Endometrial microvascular endothelial cells (primary cell): Measurements from ENCODE around the gene EYA2. TPM values are rescaled to one million over a fixed set of nuclear protein-coding genes. Genes with fewer than 3 reads are reported as not detected.

Source experiments
- in situ Hi-C: cut with HindIII; loops from 2 replicates; pipeline ENCODE4 v1.10.0; 2017; ENCODE audit warnings: low sequenced_read_pairs, low pct_unique_long_range_greater_than_20kb; ENCODE audit errors: inconsistent ontology term
- total RNA-seq: library from RNA; depleted of rRNA; stranded (reverse); fragments of >200 nt; gene quantifications from one replicate; pipeline ENCODE4 v1.2.3, GENCODE V29; 2015; ENCODE audit errors: inconsistent ontology term

Gene EYA2
- total RNA-seq, 1 donor from 2014 or later: not detected

DNA sequence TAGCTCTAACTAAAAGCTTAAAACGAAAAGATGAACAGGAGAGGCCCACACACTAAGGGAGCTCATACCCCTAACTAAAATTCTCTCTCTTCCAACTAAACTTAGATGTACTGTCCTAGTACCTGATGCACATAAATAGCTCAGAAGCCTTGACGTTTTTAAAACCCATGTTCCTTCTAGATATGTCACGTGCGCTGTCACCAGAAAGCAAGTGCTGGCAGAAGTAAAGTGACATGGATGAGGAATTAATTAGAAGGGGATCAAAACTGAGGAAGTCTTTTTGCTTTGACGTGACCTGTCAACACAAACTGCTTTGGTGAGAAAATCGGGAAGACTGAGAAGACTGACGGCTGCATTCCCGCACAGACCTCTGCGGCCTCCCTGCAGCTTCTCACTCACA lies 319.3 kb downstream of the EYA2 start:
- in situ Hi-C loops: no loop called here

DNA sequence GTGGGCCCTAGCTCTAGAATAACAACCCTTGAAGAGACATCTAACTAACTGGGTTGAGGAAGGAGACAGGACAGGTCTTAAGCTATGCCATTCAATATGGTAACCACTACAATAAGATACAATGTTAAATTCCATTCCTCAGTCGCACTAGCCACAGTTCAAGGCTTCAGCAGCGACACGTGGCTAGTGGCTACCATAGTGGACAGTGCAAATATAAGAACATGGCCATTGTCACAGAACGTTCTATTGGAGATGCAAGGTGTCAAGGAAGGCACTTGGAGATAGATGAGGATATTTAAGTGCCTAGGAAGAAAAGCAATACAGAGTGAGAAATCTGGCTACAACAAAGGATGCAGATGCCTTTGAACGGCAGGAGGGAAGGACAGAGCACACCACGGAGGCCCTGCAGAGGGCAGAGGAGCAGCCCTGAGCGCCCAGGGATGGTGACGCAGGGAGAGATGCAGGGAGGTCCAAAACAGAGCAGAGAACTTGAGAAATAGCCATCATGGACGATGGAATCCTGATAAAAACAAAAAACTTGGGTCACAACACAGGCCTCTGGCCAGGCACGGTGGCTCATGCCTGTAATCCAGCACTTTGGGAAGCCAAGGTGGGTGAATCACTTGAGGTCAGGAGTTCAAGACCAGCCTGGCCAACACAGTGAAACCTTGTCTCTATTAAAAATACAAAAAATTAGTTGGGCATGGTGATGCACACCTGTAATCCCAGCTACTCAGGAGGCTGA lies 321.2 kb downstream of the EYA2 start:
- in situ Hi-C loops: no loop called here

DNA sequence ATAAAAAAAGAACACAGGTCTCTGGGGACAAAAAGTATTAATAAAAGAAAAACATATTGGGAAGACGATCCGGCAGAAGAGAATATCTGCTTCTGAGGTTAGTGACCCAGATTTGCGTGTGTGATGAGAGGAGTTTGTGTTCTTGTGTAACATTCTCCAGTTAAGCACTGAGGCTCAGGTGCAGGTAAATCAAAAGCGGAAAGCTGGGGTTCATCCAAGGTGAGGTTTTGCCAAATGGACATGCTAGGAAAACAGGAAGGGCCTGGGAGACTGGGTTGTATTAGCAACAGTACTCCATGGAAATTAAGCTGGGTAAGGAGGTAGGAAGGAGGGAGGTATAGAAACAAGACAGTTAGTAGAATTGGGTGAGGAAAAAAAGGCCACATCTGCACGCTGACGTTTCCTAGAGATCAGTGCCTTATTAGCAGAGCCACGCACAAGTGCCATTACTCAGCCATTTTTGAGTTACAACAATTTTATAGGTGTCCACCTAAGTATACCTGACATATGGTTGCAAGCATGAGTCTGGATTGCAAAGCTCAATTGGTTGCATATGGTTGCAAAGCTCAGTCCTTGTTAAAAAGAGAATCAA lies 322.3 kb downstream of the EYA2 start:
- in situ Hi-C loops: no loop called here

DNA sequence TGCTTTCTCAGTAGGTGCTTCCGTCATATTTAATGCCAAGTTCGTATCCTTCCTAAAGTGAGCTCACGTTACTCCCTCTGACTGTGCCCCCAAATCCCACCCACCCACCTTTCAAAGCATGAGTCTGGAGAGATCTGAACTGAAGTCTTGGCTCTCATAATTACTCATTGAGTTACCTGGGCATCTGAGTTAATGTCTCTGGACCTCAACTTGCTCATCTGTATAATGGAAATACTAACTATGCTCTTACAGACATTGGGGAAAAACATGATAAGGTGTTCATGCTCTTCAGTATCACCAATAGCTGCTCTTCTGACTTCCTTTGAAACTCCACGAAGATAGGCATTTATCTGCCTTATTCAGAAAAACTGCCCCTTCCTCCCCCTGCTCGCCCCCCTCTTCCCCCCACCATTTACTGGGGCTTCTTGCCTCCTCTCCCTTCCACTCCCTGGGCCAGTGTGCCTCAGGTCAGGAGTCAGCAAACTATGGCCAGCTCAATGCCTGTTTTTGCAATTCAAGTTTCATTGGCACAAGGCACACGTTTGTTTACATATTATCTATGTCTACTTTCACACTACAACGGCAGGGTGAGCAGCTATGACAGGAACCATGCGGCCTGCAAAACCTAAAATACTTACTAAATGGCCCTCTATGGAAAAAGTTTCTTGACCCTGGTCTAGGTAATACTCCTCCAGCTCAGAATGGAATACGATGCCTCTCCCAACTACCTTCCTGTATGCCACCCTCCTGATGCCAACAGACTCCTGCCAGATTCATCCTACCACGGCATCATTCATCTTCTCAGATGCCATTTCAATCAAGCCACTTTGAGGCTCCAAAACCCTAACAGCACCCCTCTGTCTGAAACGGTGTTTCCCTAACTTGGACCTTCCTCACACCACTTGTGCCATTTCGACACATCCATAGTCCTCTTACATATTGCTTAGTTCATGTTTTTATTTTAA lies 323.1 kb downstream of the EYA2 start:
- in situ Hi-C loops: no loop called here

DNA sequence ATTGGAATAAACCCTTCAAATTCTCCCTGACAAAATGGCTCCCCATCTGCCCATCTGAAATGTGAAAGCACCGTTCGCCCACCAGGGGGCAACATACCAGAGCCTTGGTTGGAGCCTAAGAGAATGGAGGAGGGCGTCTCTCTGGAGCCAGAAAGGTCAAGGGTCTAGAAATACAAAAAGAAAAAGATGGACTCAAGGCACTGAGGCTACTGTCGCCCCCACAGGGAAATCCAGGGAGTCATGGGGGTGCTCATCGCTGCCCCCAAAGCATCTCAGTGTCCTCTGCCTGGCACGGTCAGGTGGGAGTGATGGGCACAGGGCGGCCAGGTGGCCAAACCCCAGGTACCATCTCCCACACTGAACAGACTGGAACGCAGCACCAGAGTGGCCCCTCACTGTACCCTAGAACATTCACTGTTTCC lies 325.5 kb downstream of the EYA2 start:
- in situ Hi-C loops: no loop called here

DNA sequence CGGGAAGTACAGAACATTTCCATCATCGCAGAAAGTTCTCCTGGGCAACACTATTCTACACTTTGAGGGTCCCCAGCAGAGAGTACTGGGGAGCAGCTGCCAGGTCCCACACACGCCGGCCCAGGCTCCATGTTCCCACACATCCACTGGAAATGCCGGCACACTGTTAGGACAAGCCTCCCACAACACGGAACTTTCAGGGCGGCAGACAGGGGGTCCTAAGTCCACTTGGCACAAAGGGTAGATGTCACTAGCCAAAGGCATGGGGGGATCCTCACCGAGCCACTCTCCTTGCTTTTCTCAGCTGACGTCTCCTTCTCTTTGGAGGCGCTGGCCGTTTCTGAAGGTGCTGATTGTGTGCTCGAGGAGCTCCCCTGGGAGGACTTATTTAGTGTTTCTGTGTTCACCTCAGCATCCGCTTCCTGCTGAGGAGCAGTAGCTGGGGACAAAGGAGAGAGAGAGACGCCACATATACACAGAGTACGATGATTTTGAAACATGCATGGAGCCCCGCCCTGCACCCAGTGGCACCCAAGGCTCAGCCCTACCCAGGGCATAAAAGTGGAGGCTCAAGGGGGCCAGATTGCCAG lies 326.5 kb downstream of the EYA2 start:
- in situ Hi-C loops: no loop called here

DNA sequence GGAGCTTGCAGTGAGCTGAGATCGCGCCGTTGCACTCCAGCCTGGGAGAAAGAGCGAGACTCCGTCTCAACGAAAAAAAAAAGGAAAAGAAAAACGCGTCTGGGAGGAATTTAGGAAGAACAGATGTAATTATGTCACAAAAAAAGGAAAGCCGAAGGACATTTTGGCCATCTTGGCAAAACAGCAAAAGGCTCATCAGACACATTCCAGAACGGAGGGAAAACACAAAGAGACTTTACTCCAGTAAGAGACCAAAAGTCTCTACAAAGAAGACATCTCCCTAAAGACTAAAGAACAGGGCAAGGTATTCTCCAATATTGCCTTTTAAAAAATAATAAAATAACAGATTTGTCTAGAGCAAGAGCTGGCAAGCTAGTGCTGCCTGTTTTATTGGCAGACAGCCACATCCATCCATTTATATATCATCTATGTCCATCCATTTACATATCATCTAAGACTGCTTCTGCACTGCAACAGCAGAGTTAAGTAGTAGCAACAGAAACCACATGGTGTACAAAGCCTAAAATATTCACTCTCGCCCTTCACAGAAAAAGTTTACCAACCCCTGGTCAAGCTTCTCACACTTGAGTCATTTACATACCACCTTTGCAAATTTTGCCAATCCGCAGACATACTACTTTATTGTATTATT lies 328.0 kb downstream of the EYA2 start:
- in situ Hi-C loops: no loop called here

DNA sequence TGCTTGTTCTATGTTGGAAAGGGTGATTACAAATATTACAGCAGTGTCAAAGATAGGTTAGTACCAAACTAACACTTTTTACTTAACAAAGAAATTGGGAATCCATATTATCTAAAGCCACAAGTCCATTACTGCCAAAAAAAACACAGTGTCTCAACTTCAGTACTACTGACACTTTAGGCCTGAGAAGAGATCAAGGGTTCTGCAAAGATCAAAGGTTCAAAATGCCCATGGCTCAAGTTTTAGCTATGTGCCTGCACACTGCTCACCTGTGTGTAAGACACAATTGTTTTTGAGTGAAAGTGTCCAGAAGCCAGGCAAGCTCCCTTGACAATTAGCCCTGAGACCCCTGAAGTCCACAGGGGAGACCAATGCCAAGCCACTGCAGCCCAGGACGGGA lies 329.3 kb downstream of the EYA2 start:
- in situ Hi-C loops: no loop called here

DNA sequence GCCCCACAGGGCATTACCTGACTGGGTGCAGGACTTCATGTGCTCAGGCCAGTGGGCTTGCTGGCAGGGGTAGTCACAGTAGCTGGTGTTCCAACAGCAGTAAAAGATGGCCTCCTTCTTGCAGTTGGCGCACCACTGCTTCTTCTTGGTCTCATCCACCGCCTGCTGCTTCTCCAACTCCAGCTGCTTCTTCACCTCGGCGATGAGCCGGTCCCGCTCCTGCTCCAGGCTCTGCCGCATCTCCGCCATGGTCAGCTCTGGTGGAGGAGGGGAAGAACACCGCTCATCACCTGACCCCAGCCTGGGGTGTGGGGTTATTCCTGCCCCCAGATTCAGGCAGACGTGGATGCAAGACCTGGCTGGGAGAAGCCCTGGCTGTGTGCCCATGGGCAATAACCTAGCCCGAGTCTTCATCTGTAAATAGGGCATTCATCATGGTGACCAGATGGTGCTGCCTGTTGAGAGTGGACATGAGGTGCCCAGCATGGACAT lies 329.7 kb downstream of the EYA2 start:
- in situ Hi-C loops: no loop called here

DNA sequence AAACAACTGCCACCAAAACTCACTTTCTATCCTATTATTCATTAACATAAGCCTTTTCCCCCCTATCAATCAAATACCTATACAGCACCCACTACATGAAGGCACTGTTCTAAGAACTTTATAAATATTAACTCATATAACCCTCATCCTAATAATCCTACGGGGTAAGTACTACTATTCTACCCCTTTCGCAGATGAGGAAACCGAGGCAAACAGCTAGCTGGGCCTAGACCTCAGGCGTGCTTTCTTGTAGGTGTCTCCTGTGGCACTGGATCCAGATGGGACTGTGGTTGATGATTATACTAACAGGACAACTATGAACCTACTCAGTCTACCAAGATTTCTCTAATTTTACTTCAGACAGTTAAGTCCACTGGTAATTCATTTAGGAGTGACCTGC lies 330.2 kb downstream of the EYA2 start:
- in situ Hi-C loops: no loop called here

DNA sequence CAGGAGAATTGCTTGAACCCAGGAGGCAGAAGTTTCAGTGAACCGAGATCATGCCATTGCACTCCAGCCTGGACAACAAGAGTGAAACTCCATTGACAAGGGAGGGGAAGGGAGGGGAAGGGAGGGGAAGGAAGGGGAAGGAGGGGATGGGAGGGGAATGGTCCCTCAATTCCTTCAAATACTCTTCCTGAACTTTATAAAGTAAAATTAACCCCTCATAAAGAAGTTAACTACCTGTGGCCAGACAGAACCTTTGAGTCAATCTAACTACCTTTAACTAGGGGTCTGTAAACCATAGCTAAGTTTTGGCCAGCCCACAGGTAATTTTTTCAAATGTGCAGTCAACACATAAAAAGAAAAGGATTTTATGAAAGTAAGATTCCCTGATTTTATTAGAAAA lies 330.8 kb downstream of the EYA2 start:
- in situ Hi-C loops: no loop called here

DNA sequence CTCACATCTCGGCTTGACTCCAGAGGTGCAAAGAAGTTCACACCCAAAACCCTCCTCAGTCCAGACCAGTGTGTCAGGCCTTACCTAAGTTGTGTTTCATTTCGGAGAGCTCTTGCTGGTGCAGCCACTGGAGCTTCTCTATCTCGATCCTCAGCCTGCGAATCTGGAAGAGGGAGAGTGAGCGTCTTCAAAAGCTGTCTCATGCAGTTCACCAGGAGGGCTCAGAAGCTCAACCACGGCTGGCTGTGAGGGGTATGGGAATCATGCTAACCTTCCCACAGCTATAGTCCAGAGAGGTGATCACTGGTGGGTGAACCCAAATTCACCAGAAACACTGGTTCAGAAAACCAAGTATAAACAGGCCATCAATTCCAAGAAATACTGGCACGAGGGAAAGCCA lies 332.5 kb downstream of the EYA2 start:
- in situ Hi-C loops: no loop called here

DNA sequence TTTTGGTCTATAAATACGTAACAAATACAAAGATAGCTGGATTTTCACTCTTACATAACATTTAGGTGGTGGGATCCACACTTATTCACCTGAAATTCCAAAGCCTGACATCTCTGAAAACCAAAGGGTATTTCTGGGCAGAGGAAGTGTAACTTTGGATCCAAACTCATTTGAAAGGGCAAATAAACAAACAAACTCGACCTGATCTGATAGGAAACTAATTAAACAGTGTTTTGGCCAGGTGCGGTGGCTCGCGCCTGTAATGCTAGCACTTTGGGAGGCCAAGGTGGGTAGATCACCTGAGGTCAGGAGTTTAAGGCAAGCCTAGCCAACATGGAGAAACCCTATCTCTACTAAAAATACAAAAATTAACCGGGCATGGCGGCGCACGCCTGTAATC lies 332.9 kb downstream of the EYA2 start:
- in situ Hi-C loops: no loop called here

DNA sequence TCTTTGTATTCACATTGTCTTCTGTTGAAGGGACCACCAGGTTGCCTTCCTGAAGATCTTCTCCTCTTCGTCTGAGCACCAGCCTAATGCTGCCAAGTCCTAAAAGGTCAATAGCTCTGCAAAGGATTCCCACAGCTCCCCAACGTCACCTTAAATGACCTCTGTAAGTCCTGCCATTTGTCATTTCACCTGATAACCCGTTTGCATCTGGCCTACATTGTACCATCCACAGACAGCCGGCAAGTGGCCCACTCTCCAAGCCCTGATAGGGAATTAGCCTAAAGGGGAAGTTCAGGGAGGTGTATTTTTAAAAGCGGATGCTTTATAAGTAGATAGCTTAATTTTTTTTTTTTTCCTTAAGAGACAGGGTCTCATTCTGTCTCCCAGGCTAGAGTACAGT lies 334.0 kb downstream of the EYA2 start:
- in situ Hi-C loops: no loop called here

DNA sequence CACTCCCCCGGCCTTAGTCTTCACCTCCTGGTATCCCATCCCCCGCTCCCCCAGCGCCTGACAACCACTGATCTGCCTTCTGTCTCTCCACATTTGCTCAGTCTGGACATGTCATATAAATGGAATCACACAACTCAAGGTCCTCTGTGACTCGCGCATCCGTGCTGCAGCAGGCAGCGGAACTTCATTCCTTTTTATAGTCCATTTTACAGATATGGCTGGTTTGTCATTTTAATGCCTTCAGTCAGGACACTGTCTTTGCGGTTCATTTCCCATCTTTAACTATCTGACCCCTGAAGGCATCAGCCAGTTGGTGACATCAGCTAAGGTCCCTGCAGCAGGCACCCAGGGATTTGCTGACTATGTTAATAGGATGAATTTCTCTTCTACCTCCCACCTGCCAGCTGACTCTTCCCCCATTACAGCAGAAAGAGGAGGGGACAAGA lies 336.2 kb downstream of the EYA2 start:
- in situ Hi-C loops: no loop called here

DNA sequence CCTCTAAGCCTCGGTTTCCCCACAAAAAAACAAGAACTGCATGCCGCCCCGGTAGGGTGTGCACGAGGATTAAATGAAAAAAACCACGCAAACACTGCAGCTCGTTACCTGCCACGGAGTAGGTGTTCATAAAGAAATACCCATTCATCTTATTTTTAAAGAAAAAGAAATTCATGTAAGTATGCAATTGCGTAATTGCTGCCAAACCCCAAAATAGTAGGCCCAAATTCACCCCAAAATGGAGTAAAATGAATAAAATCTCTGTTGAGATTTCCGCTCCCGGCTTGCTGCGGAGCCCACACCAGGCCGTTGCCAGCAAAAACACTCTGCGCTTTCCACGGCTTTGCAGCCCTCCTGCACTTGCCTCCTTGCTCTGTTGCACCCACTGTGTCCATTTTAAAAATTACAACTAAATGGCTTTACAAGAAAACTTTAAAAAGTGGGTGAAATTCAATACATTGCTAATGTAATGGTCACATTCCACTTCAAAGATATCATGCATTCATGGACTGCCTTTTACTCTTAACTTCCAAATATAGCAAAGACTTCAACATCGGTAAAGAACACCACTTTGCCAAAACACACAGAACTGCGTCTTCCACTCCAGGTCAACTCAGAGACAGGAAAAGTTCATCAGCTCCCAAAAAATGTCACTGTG lies 336.9 kb downstream of the EYA2 start:
- in situ Hi-C loops: no loop called here

DNA sequence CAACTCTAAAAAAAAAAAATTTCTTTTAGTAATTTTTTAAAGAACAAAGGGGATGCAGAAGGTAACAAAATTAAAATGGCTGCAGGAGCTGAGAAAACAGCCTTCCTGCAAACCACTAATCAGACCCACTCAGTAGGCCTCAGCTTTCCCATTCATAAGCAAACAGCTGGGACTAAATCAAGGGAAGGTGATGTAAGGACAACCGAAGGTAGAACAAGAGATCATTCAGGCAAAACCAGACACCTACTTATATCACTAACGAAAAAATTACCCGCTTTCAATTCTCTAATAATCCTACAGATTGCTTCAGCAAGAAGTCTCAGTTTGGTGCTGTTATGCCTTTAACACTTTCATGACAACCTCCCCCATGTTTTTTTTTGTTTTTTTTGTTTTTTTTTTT lies 337.9 kb downstream of the EYA2 start:
- in situ Hi-C loops: no loop called here
